MM.1S (cell line): ENCODE measurements around the gene DYNC2H1.

Experiments
- DNase-seq: peaks from one replicate; pipeline ENCODE4 v3.0.0-alpha.2; 2015
- H2AFZ ChIP-seq: fragments of 300-600 bp; sonication (generic); 2 replicates; pipeline ENCODE4 v1.6.0; 2016; ENCODE audit warnings: antibody characterized with exemption, low read length
- H3F3A ChIP-seq: fragments of 300-600 bp; sonication (generic); 2 replicates; pipeline ENCODE4 v1.6.1; 2016; ENCODE audit warnings: mild to moderate bottlenecking, antibody characterized with exemption, low read length, moderate library complexity, mixed read lengths; ENCODE audit not compliant: insufficient read depth
- H3K27ac ChIP-seq: fragments of 300-600 bp; sonication (generic); 2 replicates; pipeline ENCODE4 v1.5.1; 2016; ENCODE audit warnings: mild to moderate bottlenecking, low read length
- H3K27me3 ChIP-seq: fragments of 300-600 bp; sonication (generic); replicated peaks from 2 replicates; pipeline ENCODE4 v1.6.0; 2016; ENCODE audit warnings: low read length; ENCODE audit not compliant: insufficient read depth
- H3K36me3 ChIP-seq: fragments of 300-600 bp; sonication (generic); replicated peaks from 2 replicates; pipeline ENCODE4 v1.6.1; 2016; ENCODE audit warnings: mild to moderate bottlenecking, low read length, mixed read lengths; ENCODE audit not compliant: insufficient read depth
- H3K4me1 ChIP-seq: fragments of 300-600 bp; sonication (generic); 2 replicates; pipeline ENCODE4 v1.6.1; 2016; ENCODE audit warnings: low read length, mixed read lengths
- H3K4me2 ChIP-seq: fragments of 300-600 bp; sonication (generic); 2 replicates; pipeline ENCODE4 v1.6.0; 2016; ENCODE audit warnings: low read depth, low read length
- H3K4me3 ChIP-seq: fragments of 300-600 bp; sonication (generic); 2 replicates; pipeline ENCODE4 v1.5.1; 2016; ENCODE audit warnings: low read length, mixed read lengths
- H3K79me2 ChIP-seq: fragments of 300-600 bp; sonication (generic); 2 replicates; pipeline ENCODE4 v1.6.1; 2016; ENCODE audit warnings: mixed run types, low read length, mixed read lengths
- H3K9ac ChIP-seq: fragments of 300-600 bp; sonication (generic); 2 replicates; pipeline ENCODE4 v1.6.1; 2016; ENCODE audit warnings: low read length, mixed read lengths
- H3K9me2 ChIP-seq: fragments of 300-600 bp; sonication (generic); replicated peaks from 2 replicates; pipeline ENCODE4 v1.6.1; 2016; ENCODE audit warnings: mild to moderate bottlenecking, low read length, mixed read lengths; ENCODE audit not compliant: insufficient read depth
- H3K9me3 ChIP-seq: fragments of 300-600 bp; sonication (generic); replicated peaks from 2 replicates; pipeline ENCODE4 v1.6.1; 2016; ENCODE audit warnings: mild to moderate bottlenecking, low read length, mixed read lengths; ENCODE audit not compliant: insufficient read depth
- H4K20me1 ChIP-seq: fragments of 300-600 bp; sonication (generic); 2 replicates; pipeline ENCODE4 v1.6.1; 2016; ENCODE audit warnings: mild to moderate bottlenecking, low read length, moderate library complexity, mixed read lengths; ENCODE audit not compliant: insufficient read depth
- EZH2 ChIP-seq: fragments of 300-600 bp; sonication (generic); optimal IDR thresholded peaks from 2 replicates; pipeline ENCODE3; 2017; ENCODE audit warnings: low read depth, mild to moderate bottlenecking, antibody characterized with exemption, low read length, mixed read lengths
- EZH2phosphoT487 ChIP-seq: fragments of 300-600 bp; sonication (generic); IDR thresholded peaks from 2 replicates; pipeline ENCODE4 v1.6.1; 2018; ENCODE audit warnings: antibody characterized with exemption, low read length
- TF ChIP-seq, protein P1 (sequence below): fragments of 300-600 bp; sonication (generic); IDR thresholded peaks from 2 replicates; pipeline ENCODE4 v1.5.1; 2016; ENCODE audit warnings: antibody characterized with exemption, low read length, mixed read lengths

DYNC2H1 gene

DNA sequence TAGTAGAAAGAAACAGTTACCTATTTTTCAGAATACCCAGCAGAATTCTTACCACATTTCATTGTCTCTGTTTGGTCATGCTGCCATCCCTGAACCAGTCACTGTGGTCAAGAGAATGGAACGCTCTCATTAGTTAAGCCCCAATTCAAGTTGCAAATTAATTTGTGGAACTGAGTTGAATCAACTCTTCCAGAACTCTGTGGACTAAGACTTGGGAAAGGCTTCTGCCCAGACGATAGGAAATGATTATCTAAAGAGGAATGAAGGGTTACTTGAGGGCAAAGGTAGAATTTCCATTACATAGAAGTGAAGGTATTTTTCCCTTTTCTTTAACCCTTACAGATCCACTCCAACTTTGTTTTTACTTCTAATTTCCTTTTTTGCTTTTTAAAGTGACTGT lies 286.4 kb downstream of the DYNC2H1 start:
- no peak overlapping the region for H3K4me2 ChIP-seq
- H3K79me2 ChIP-seq = no peaks in the 10 kb centered on the region
- no peak overlapping the region for H3K27ac ChIP-seq
- H3K9me3 ChIP-seq = no peaks in the 10 kb centered on the region
- no peaks in the 10 kb centered on the region for H3K36me3 ChIP-seq
- no peak overlapping the region for H2AFZ ChIP-seq
- no peak for DNase-seq
- TF ChIP-seq, protein P1, sequence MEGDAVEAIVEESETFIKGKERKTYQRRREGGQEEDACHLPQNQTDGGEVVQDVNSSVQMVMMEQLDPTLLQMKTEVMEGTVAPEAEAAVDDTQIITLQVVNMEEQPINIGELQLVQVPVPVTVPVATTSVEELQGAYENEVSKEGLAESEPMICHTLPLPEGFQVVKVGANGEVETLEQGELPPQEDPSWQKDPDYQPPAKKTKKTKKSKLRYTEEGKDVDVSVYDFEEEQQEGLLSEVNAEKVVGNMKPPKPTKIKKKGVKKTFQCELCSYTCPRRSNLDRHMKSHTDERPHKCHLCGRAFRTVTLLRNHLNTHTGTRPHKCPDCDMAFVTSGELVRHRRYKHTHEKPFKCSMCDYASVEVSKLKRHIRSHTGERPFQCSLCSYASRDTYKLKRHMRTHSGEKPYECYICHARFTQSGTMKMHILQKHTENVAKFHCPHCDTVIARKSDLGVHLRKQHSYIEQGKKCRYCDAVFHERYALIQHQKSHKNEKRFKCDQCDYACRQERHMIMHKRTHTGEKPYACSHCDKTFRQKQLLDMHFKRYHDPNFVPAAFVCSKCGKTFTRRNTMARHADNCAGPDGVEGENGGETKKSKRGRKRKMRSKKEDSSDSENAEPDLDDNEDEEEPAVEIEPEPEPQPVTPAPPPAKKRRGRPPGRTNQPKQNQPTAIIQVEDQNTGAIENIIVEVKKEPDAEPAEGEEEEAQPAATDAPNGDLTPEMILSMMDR = no peak
- TF ChIP-seq EZH2phosphoT487 (no peak), EZH2 (no peak)
- H3F3A ChIP-seq = no peaks in the 10 kb centered on the region
- H3K4me3 ChIP-seq = no peak overlapping the region
- H3K9ac ChIP-seq = no peak overlapping the region
- H3K9me2 ChIP-seq = no peaks in the 10 kb centered on the region
- H3K4me1 ChIP-seq = no peaks in the 10 kb centered on the region
- no peaks in the 10 kb centered on the region for H3K27me3 ChIP-seq
- H4K20me1 ChIP-seq = no peaks in the 10 kb centered on the region

DNA sequence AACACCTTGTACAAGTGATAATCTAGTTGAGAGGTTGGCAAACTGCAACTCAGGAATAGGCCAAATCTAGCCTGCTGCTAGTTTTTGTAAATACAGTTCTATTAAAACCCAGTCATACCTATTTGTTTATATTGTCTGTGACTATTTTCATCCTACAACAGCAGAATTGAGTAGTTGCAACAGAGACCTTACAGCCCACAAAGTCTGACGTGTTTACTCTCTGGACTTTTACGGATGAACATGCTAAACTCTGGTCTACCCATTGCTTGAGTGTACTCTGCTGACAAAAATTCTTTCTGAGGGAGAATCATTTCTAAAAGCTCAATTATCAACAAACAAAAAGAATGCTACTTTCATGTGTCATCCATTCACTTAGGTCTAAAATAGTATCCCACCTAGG lies 287.0 kb downstream of the DYNC2H1 start:
- H3K27me3 ChIP-seq = no peaks in the 10 kb centered on the region
- H3K9ac ChIP-seq = no peak overlapping the region
- H3K36me3 ChIP-seq = no peaks in the 10 kb centered on the region
- no peak for DNase-seq
- H3K9me3 ChIP-seq = no peaks in the 10 kb centered on the region
- H3K27ac ChIP-seq = no peak overlapping the region
- H3K9me2 ChIP-seq = no peaks in the 10 kb centered on the region
- H3K4me2 ChIP-seq = no peak overlapping the region
- H2AFZ ChIP-seq = no peak overlapping the region
- H3K4me3 ChIP-seq = no peak overlapping the region
- TF ChIP-seq EZH2phosphoT487 (no peak), EZH2 (no peak)
- TF ChIP-seq, protein P1 = no peak
- no peaks in the 10 kb centered on the region for H3K79me2 ChIP-seq
- H3F3A ChIP-seq = no peaks in the 10 kb centered on the region
- no peaks in the 10 kb centered on the region for H3K4me1 ChIP-seq
- no peaks in the 10 kb centered on the region for H4K20me1 ChIP-seq

DNA sequence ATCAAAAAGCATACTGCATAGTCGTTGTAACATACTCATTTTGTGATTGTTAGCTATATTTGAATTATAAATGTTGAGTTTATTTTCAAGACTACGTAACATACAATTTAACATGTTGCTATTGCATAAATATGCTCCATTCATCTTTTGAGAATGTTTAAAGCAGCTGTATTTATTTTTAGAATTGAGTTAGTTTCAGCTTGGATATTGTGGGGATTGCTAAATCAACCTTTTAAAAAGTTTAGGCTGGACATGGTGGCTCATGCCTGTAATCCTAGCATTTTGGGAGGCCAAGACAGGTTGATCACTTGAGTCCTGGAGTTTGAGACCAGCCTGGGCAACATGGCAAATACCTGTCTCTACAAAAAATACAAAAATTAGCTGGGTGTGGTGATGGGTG lies 288.1 kb downstream of the DYNC2H1 start:
- no peaks in the 10 kb centered on the region for H3K27me3 ChIP-seq
- H3K4me1 ChIP-seq = no peaks in the 10 kb centered on the region
- no peak for DNase-seq
- H3K4me3 ChIP-seq = no peak overlapping the region
- H3K9me3 ChIP-seq = no peaks in the 10 kb centered on the region
- no peaks in the 10 kb centered on the region for H3K36me3 ChIP-seq
- no peak overlapping the region for H3K27ac ChIP-seq
- no peak overlapping the region for H3K4me2 ChIP-seq
- no peaks in the 10 kb centered on the region for H3K79me2 ChIP-seq
- H3F3A ChIP-seq = no peaks in the 10 kb centered on the region
- no peaks in the 10 kb centered on the region for H4K20me1 ChIP-seq
- H3K9me2 ChIP-seq = no peaks in the 10 kb centered on the region
- TF ChIP-seq EZH2 (no peak), EZH2phosphoT487 (no peak)
- TF ChIP-seq, protein P1 = no peak
- no peak overlapping the region for H3K9ac ChIP-seq
- no peak overlapping the region for H2AFZ ChIP-seq
